CD4-positive, alpha-beta T cell treated with Interferon alpha-2 for 1 hour (primary cell): ENCODE data around the gene B4GALNT1.
A peak's percentile ranks its signal among the peaks of the same experiment; 100 is the strongest.
"Not testable (repeated sequence)": the region's sequence is repeated elsewhere in the genome, so short reads cannot be mapped to it uniquely, and the experiment has no call there.

Source experiments
- DNase-seq, 2 donors: peaks; one replicate each; pipeline ENCODE4 v3.0.0-alpha.2; 2020 to 2022

Gene B4GALNT1

GRCh38 chr12:57606821-57607220, 26.2 kb downstream of the B4GALNT1 start:
- DNase-seq, result no peak

GRCh38 chr12:57606399-57606798, 26.6 kb downstream of the B4GALNT1 start:
- DNase-seq, result no peak

DNA sequence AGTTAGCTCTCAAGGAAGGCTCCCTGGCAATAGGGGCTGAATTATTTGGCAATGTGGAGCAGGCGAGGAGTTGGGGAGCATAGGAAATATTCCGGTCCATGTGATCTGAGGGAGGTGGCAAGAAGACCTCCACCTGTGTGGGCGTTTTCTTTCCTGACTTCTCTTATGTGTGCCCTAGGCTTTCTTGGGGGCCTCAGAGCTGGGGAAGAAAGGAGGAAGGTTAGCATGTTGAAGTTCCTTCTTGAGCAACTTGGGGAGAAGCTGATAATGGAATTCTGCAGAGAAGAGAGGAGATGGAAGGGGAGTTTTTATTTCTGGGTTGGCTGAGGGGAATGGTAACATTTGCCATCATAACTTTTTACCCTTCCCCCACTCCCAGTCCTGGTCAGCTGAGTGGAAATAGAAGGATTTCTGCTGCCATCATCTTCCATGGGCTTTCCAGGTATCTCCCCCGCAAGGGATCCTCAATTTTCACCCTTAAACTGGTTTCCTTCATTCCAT, 27.1 kb downstream of the B4GALNT1 start:
- no peak for DNase-seq

DNA sequence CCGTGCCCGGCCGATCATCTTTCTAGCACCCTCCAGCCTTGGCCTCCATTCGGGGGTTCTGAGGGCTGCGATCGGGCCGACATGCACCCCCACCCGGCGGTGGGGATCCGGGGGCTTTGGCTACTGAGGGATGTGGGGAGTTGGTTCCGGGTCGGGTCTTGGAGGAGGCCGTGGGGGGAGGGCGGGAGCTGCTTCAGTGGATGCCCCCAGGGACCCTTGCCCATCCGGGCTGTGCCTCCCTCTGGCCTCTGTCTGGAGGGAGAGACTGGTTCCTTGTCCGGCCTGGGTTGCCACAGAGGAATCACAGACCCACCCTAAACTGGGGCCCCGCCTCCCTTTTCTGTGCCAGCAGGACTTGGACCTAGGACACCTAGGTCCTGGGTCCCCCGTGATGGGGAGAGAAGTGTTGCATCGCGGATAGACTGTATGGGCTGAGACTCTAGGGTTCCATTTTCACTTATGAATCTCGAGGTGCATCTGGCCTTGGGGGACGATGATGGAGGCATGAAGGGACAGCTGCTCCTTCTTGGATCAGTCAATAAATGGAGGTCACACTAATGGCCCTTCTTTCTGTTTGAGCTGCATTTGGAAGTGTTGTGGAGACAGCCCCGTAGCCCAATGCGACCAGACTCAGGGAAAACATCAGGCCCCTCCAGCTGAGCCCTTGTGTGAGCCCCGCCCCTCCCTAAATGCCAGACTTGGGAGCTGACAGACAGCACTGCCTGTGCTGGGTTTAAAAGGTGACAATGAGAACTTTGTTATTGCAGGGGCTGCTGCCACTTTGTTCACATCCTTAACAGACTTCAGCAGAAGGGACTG, 27.8 kb downstream of the B4GALNT1 start:
- no peak for DNase-seq

DNA sequence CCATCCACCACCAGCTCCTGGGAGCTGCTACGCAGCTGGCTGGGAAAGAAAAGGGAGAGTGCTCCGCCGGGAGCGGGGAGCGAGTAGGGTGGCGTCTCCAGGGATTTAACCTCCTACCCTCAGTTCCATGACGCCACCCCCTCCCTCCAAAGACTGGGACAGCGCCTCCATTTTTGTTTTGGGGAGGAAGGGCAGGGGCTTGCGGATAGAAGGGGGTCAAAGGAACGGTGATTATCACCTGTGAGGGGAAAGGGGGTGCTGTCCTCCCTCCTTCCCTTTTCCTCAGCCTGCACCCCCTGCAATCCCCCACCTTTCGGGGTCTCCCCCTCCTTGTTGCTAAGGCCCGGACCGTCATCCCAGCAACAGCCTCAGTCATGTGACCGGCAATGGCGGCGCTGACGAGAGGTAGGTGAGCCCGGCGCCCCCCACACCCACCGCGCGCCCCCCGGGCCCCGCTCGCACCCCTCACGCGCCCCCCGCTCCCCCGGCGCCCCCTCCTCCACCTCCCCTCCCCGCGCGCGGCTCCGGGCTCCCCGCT, 28.5 kb downstream of the B4GALNT1 start, which contains the start of gene DTX3:
Gene DTX3 (plus strand): TSS at position 371 of the 538 bp plus-strand sequence. CDS start 1,694 bp downstream, outside the sequence.
- DNase-seq, result peak in 1 of 2 donors; percentile 52

GRCh38 chr12:57603815-57604453, 29.1 kb downstream of the B4GALNT1 start:
- DNase-seq, result no peak

DNA sequence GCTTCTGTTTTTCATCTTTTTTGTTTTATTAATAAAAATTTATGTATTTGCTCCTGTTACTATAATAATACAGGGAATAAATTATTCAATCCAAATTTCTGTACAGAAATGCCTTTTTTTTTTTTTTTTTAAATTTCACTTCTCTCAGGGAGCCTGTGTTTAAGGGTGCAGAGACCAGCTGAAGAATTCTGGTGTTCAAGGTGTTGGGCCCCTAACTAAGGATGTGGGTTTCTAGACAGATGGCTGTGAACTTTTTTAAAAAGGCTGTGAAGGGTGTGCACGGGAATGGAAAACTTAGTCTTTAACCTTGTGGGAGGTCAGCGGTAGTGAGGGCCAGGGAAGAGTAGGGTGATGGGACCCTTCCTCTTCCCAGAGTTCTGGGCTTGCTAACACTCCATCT, 29.7 kb downstream of the B4GALNT1 start:
- DNase-seq, result no peak

GRCh38 chr12:57602544-57602943, 30.5 kb downstream of the B4GALNT1 start:
- no peak for DNase-seq

- DNase-seq, result no peak
Observed at GRCh38 chr12:57600395-57600794, 32.6 kb downstream of the B4GALNT1 start.

- DNase-seq, result no peak
Observed at GRCh38 chr12:57593187-57593586, 39.8 kb downstream of the B4GALNT1 start.

- no peak for DNase-seq
Observed at GRCh38 chr12:57592551-57593165, 40.3 kb downstream of the B4GALNT1 start.

DNA sequence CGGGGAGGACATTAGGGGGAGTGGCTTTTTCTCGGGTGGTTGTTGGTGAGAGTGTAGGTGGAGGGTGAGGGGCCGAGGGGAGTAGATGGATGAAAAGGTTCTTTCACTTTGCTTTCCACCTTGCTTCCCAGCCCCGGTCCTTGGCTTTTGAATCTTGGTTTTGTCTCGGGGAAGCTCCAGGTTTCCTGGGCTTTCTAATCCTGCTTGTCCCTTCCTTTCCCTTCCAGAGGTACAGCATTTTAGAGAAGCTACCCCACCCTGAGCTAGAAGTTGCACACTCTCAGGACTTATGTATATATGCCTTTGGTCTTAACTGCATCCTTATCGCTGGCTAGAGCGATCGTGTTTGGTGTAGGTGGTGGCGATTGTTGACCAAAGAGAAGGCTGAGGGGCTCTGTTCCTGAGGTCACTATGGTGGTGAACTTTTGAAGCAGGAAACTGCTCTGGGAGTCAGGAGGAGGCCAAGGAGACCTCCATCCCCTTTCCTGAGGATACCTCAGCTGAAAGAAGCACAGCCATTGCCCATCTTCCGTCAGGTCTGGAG, 41.1 kb downstream of the B4GALNT1 start:
- no peak for DNase-seq

GRCh38 chr12:57590864-57591781, 41.9 kb downstream of the B4GALNT1 start, which contains the start of gene PIP4K2C:
Gene PIP4K2C (plus strand): TSS chr12:57591192. CDS start chr12:57591290, 98 bp downstream.
- peak; percentile 77 to 88 for DNase-seq

DNA sequence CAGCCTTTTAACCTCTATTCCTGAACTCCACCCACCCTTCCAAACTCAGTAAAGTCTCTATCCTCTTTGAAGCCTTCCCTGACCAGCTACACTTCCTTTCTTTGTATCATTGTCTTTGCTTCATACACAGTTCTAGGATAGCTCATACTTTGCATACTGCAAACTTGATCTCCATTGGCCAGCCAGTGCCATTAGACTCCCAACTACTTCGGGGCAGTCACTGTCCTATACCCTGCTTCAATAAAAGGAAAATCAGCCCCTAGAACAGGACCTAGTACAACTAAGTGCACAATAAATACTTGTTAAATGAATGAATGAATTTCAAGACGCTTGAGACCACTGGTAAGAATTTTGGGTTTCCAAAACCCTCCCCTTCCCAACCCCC, 42.5 kb downstream of the B4GALNT1 start:
- no peak for DNase-seq

GRCh38 chr12:57588951-57589610, 43.9 kb downstream of the B4GALNT1 start:
- DNase-seq, result not testable (repeated sequence)

- DNase-seq, result no peak
Observed at GRCh38 chr12:57586832-57587429, 46.1 kb downstream of the B4GALNT1 start.

- DNase-seq, result no peak
Observed at GRCh38 chr12:57586128-57586527, 46.9 kb downstream of the B4GALNT1 start.

DNA sequence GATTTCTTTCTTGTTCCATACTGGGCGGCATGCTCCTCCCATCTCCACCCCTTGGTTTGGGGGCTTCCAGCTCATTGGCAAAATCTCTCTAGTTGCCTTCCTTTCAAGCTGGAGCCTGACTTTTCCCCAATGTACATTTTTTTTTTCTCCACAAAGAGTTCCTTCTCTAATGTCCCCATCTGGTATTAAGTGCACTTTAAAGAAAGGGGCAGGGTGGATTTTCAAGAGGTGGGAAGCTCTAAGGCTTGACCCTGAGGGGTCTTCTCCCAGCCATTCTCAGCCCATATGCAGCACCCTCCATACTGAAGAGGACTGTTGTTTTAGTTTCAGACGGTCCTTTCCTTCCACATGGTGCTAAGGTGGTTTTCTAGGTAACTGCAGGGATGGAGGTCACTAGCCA, 47.8 kb downstream of the B4GALNT1 start:
- no peak for DNase-seq

GRCh38 chr12:57584690-57585089, 48.3 kb downstream of the B4GALNT1 start:
- no peak for DNase-seq

GRCh38 chr12:57584050-57584449, 49.0 kb downstream of the B4GALNT1 start:
- DNase-seq, result no peak
